HG03565 (cell line): ENCODE results near the gene SLC8A3.

Experiments used
- ATAC-seq: cut with Tn5 transposase; IDR thresholded peaks from one replicate; pipeline ENCODE4 v1.9.1; 2021; ENCODE audit warnings: mild to moderate bottlenecking, moderate library complexity; ENCODE audit not compliant: unreplicated experiment

The SLC8A3 gene

DNA sequence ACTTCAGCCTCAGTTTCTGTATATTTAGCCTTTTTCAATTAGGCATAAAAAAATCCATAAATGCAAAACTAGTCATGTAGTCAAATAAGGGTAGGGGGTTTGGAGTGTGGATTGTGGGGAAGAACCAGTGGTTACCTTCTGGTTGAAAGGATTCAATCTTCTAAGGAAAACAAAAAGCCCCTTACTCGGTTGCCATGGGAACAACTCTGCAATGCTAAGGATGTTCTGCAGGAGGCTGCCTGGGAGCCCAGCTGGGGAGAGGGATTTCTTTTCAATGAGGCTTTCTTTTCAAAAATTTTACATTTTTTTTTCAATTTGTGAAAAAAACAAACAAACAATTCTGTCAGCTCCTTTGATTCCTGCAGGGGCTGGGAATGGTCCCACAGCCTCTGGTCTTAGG, 67.2 kb downstream of the SLC8A3 start:
- ATAC-seq, result no peak

DNA sequence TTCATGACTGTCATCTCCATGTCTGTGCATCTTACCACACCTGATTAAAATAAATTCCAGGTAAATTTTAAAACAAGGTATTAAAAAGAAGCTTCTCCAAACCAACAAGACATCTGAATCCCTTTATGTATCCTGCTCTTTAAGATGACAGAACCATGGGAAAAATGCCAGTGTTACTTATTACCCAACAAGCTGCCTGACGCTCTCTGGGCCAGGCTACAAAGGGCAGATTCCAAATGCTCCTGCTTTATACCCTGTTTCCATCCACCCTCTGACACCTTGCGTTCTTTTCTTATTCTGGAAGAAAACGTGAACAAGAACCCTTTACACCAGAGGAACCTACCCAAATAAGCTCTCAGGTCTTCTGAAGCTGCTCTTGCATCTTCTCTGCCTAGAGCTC, 70.7 kb downstream of the SLC8A3 start:
- no peak for ATAC-seq

DNA sequence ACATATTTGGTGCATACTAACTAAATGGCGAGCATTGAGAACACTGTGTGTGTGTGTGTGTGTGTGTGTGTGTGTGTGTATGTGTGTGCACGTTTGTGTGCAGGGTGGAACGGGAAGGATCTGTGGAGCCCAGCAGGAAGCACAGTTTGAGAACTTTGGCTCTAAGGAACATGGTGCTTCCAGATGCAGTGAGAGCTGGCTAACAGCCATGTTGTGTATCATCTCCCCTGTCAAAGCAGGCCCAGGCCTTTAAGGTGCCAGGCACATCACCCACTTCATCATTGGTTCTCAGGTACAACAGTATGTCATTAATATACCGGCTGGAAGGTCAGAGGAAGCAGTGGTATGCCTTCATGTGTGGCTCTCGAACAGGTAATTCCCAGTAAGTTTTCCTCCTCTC, 72.5 kb downstream of the SLC8A3 start:
- no peak for ATAC-seq

DNA sequence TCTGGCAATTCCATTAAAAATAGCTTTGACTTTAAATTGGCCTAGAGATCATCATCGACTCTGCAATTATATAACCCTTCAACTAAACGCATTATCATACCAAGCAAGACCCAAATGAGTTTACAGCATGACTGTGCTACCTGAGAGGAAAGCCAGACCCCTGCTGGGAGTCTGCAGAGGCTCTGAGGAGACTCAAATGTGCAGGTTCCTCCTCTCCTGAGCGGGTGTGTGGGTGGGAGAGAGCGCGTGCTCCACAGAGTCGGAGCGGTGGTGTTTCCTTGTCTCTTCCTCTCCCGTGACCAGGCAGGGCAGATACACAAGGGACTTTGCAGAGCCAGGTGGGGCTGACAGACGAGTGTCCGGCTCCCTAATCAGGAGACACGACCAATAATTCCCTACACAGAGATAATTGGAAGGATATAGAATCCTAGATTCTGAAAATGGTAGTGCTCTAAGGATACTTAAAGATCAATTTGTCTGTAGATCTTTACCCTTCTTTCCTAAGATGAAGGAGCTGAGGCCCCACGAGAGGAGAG, 74.1 kb downstream of the SLC8A3 start:
- no peak for ATAC-seq

DNA sequence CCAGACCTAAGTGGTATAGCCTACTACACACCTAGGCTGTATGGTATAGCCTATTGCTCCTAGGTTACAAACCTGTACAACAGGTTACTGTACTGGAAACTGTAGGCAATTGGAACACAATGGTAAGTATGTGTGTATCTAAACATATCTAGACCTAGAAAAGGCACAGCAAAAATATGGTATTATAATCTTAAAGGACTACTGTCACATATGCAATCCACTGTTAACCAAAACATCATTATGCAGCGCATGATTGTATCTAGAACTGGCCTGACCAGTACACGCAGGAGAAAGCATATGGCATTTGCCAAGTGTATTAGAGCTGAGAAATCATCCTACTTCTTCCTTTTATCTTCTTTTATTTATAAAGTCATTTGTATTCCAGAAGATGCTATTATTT, 75.5 kb downstream of the SLC8A3 start:
- no peak for ATAC-seq

DNA sequence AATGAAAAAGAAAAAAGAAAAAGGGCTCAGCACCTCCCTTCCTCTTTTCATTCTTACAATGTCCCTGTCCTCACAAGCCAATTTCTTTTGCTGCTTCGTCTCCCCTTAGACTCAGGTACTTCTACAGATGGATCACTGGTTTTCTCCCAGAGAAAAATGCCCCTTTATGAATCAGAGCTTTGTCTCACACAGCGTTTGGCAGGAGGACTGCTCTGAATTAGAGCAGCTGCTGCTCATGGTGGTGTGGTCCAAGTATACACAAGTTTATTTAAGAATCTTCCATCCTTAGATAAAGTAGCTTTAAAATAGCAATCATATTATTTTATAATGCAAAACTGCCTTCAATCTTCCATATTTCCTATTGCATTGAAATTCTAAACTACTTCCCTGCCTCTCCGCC, 80.3 kb downstream of the SLC8A3 start:
- no peak for ATAC-seq

DNA sequence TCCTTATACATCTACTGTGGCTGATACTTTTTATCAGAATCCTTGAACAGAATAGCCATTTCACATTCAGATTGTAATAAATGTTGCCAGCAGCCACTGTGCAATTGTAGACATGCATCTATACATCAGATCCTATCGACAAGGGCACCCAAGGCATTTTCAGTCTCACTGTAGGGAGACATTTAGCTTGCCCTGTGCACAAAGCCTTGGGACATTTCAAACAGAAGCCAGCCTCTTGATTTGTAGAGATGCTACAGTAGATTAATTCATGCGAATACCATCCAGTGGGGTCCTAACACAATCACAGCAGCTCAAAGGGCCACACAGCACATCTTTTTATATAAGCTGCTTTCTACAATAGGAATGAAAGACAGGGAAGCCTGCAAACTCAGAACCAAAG, 81.4 kb downstream of the SLC8A3 start:
- no peak for ATAC-seq

DNA sequence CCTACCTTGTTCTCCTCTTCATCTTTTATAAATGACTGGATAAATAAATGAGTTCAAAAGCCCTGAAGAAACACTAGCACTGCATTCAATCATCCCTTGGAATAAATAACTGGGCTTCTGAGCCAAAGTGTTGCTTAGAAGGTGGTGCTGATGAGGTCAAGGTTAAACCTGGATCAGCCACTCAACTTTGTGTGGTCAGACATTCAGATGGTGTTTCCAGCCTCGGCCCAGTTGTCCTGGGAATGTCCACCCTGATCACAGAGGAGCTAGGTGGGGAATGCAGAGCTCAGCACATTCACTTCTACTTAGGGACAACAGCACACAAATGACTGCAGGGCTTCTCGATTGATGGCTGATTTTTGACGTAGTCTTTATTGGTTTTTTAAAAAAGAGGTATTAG, 88.7 kb downstream of the SLC8A3 start:
- no peak for ATAC-seq

DNA sequence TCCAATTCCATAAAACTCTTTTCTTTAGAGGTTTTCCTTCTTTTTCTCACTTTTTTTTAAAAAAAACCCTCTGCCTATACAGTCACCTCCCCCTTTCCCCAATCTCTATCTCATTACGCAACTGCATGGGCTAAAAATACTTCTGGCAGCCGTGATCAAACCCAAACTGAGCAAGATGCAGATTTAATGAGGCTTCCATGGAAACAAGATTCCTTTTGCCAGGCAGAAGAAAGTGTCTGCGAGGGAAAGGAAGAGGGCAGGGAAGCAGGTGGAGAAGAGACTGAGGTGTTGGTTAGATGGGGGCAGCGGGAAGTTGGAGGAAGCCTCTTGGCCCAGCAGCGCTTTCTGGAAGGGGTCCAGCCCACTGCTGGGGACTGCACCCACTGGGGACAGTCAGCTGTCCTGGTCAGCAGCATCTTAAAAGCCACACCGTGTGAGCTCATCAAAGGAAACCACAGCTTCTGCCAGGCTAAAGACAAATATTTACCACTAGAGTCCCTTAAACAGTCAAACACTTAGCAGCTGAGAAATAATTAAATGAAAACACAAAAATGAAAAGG, 90.4 kb downstream of the SLC8A3 start:
- no peak for ATAC-seq

DNA sequence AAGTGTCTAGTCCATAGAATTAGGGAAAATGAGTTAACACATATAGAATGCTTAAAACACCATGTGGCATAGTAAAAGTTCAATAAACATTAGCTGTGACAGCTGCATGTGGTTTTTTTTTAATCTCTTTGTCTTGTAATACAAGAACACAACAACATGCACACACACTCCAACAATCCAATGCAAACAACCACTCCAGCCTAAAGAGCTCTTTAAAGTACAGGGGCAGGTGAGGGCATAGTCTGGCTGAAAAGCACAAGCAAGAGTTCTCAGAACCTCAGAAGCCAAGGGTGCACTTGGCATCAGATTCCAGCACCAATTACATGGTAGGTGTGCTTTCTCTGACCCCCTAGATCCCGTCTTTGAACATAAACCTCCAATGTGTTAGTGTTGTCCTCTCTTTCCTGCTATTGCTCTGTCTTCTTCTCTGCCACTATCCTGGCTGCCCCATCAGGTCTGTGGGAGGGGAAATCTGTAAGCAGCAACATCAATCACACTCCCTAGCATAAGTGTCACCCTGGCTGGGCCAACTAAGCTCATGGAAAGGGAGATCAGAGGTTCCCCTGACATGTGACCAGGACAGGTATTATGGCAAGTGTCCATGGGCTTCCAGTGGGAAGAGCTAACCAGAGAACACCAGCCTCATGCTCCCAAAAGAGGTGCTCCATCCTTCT, 91.0 kb downstream of the SLC8A3 start:
- no peak for ATAC-seq

DNA sequence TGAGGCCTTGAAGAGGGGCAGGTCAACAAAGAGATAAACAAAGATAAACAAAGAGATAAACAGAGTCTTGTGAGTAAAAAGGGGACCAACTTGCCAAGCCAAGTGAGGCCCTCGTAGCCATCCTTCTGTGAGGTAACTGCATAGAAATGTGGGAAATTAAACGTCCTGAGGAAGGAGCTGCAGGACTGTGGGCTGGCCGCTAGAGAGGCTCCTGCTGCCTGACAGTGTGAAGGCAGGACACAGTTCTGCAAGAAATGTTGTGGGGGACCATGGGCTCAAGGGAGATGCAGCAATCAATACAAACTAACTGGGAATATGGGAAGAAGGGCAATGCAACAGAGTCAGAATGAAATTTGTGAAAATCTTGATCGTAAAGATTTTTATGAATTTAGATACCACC, 91.9 kb downstream of the SLC8A3 start:
- no peak for ATAC-seq

DNA sequence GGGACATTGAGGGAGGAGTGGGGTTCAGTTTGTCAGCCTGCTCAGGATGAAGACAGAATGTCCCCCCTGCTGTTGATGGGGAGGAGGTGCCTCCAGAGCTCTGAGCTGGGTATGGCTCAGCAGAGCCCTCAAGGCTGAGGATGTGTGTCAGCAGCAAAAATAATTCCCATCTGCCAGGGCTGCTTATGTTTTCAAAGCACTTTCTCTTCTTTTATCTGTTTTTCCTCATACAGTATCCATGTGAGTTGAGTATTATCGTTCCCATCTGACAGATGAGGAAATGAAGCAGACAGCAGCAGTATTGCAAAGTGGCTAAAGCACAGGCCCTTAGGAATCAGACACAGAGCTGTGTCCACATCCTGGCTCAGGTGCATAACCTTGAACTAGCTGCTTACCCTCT, 94.1 kb downstream of the SLC8A3 start:
- no peak for ATAC-seq

DNA sequence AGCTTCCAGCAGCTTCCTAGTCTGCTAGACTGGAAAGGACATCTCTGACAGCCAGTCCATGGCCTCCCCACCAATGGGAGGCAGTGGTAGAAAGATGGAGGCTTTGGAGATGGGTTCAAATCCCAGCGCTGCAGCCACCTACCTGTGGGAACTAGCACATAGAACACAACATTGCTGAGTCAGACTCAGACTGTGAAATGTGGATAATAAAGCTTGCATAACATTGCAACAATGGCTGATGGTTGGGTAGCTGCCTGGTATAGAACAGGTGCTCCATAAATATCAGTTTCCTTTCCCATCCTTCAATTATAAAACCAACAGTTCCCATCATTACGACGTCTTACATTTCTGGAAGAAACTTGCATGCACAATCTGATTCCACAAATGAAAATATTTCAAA, 94.6 kb downstream of the SLC8A3 start:
- ATAC-seq, result no peak

DNA sequence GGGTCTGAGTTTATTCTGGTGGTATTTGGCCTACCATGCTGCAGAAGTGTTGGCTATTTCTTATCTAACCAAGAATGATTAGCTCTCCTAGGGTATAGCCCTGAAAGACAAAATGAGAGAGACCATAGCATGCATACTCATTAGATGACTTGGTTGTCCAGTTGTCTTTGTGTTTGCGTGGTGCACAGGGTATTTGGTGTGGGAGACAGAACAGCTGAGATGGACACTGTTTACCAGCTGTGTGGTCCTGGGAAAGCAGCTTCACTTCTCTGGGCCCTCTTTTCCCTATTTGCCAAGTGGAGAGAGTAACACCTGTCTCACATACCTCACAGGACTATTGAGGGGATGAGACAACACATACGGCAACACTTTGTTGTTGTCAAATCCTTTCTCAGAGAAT, 95.6 kb downstream of the SLC8A3 start:
- no peak for ATAC-seq

DNA sequence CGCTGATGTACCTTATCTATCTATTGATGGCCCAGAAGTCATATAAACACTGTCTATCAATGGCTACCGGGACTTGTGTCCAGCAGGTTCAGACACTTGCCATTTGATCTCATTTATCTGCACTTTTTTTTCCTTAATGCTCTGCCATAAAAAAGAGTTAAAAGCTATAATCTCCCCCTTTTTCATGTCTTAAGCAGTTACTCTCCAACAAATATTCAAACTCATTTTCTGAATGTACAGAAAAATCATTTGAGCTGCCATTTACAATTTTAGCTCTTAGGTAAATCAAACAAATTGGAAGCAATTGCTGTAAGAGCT, 101.4 kb downstream of the SLC8A3 start:
- no peak for ATAC-seq

DNA sequence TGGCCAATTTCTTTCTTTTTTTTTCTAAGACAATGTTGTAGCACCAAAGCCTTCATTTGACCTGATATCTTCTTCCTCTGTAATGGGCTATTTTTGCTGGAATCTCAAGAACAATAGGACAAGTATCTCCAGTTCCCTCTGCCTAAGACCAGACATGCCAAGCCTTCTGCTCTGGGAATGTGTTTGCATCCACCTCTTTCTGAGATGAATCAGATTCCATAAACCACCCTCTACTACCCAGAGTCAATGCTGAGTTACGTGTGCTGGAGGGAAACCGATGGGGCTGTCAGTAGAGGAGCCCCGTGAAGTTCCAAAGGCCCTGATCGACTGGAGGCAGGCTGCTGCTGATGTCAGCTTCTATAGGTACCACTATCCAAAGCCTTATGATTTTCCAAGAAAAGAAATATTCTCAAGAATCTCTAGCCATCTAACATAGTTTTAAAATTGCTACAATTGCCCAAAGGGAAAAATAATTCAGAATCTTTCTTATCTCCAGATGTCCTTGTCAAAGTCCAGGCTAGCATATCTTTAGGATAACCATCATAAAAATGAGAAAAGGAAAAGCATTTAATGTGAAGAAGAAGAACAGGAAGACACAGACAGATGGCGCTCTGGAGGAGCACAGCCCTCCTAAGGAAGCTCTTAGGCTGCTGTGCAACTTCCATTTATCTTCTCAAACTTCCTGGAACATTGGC, 101.9 kb downstream of the SLC8A3 start:
- no peak for ATAC-seq

DNA sequence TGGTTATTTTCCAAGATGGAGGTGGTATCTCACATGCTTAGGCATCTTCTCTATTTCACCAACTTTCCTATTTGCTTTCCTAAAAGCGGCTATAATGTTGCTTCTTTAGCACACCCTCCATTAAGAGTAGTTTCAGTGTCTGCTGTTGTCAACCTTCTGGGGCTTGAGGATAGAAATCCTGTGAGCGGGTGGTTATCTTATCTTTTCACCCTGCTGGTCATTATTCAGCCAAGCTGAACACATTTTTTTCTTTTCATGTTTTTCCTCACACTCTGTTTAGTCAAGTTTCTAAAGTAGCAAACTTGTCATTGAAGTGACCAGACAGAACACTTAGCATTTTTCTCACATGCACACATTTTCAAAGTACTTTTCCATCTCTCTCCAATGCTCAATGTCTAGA, 104.5 kb downstream of the SLC8A3 start:
- ATAC-seq, result no peak

DNA sequence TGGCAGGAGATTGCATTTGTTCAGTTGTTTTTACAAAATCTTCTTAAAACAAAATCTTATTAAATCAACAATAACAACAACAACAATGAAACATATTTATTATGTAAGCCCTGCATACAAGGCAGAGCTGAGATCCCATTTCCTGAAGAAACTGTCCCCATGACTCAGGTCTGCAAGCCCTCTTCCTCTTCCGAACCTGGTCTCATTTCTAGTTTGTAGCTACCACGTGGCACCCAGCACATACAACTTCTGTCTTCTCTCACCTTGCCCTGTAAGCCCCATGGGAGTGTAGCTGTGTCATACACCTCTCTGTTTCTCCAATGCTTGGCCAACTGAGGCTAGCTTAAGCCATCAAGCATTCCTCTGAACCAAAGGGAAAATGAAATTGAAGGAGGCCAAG, 106.4 kb downstream of the SLC8A3 start:
- ATAC-seq, result no peak

DNA sequence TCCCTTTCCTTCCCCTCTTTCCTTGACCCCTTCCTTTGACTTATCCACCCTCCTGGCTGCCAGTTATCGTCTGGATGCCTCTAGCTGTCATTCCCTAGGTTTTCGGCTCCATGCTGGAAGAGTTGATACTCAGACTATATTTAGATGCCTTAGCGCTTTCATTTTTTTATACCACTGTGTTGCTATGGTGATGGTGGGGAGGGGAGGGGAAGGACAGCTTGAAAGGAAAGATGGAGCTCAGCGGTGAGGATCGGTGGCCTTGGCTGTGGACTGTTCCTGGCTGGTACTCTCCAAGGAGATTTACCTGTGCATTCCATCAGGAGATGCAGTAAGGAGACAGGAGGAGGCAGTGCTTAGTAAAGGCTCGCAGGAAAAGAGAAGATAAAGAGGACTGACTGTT, 108.7 kb downstream of the SLC8A3 start:
- ATAC-seq, result no peak

DNA sequence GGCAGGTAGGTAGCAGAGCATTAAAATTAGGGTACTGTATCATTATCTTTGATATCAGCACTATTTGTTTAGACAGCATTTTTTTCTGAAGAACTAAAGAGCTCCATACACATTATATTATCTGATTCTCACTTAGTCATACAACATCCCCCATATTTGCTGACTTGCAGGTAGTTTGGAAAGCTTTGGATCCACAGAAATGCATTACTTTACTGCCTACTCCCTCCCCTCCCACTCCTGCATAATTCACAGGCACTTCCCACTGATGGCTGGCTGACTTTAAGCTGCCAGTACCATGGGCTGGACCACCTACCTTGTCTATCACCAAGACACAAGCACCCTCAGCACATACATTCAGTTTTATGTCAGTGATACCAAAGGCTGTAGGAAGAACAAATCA, 110.4 kb downstream of the SLC8A3 start:
- no peak for ATAC-seq

DNA sequence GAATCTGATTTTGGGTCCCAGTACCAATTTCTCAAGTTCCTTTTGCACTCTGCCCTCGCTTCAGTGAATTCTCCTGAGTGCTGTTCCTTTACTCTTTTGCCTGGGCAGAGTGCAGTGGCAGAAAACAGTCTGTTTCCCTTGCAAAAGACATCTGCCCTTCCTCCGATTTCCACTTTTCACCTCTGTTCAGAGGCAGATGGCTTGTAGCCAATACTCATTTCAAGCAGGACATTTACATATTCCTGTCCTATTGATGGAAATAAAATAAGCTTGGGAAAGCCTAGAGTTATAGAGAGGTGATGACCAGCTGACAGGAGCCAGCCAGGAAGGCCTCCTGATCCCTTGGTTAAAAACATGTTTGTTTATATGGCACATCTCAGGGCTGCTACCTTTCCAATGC, 111.0 kb downstream of the SLC8A3 start:
- no peak for ATAC-seq

DNA sequence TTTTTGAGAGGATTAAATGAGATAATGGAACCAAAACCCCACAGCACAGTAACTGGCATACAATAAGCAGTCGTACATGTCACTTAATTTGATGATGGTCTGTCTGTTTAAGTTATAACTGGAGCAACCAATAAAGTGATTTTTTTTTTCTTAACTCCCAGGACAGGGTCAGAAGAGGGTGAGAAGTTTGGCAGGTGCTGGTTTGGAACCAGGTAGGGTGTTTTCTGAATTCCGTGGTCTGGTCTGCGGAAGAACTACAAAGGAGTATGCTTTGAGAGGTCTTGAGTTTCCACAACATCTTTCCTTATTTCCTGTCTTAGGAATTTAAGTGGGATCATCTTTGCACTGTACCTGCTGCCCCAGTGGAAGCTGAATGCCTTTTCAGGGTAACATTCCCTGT, 111.7 kb downstream of the SLC8A3 start:
- ATAC-seq, result no peak
